ENCODE results near the gene MRTO4.
A peak's percentile ranks its signal among the peaks of the same experiment; 100 is the strongest.

Gene MRTO4

DNA sequence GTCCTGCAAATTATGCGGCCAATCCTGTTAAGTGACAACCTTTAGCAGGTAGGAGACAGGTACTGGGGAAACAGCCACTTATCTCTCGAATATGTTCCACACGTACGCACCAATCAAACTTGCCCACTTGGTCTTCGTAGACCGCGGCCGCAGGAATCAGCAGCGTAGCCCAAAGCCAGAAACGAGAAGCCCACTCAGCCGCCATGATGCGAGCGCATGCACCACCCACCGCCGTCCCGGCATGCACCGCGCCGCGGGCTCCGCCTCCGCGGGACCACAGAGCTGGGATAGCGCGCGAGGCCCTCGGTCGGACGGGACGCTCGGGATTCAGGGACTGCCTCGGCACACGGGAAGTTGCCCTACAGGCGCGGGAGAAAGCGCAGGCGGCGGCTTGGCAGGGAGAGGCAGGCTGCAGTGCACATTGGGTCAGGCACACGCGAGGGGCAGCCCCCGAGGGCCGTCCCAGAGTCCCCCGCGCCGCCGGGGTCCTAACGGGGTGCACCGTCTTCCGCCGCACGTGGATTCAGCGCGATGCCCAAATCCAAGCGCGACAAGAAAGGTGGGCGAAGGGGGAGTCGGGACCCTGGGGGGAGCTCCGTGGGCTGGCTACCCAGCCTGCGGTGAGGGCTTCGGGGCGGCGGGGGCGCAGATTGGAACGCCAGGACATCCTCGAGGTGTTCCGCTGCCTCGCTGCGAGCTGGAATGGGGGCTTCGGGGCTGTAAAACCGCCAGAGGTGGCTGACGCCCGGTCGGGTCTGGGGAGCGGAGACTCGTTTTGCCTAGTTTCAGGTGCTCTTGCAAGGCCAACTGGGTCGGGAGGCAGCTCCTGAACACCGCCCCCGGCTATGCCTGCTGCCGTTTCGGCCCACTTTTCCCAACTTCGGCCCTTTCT, at the start of gene MRTO4, which contains the start of gene EMC1:
Gene MRTO4 (plus strand): TSS at position 501 of the 892 bp plus-strand sequence. CDS start 31 bp downstream, at position 532.
Gene EMC1 (minus strand): TSS at position 220 of the 892 bp plus-strand sequence. CDS start 15 bp downstream, at position 205.
- DNase-seq (ENCODE audit: low spot score) = peak; percentile 86

GRCh38 chr1:19202396-19202795, 49.2 kb upstream of the MRTO4 start:
- H3K27me3 ChIP-seq (ENCODE audit: insufficient read depth, poor library complexity, severe bottlenecking) = no peaks in the 10 kb centered on the region
- peaks cover 17% of the 10 kb centered on the region for H3K4me1 ChIP-seq (ENCODE audit: insufficient read depth, poor library complexity, severe bottlenecking)
- H3K4me3 ChIP-seq (ENCODE audit: severe bottlenecking) = no peak overlapping the region
- ATAC-seq (ENCODE audit: low read depth) (no peak), DNase-seq (ENCODE audit: low spot score) (no peak)
- no peak for TF ChIP-seq CTCF (IDR thresholded peaks at IDR 0.05; ENCODE audit: poor library complexity, severe bottlenecking)
- no peak overlapping the region for H3K27ac ChIP-seq (ENCODE audit: poor library complexity, severe bottlenecking)
- no peaks in the 10 kb centered on the region for H3K9me3 ChIP-seq (ENCODE audit: severe bottlenecking)
- peaks cover 49% of the 10 kb centered on the region for H3K36me3 ChIP-seq (ENCODE audit: low read depth)

More for the DNA sequence above, at the start of gene MRTO4, which contains the start of gene EMC1:
- H3K27me3 ChIP-seq (ENCODE audit: insufficient read depth, poor library complexity, severe bottlenecking) = no peaks in the 10 kb centered on the region
- H3K9me3 ChIP-seq (ENCODE audit: severe bottlenecking) = no peaks in the 10 kb centered on the region
- TF ChIP-seq CTCF (IDR thresholded peaks at IDR 0.05; ENCODE audit: poor library complexity, severe bottlenecking) = no peak
- peaks cover 30% of the 10 kb centered on the region for H3K36me3 ChIP-seq (ENCODE audit: low read depth)
- ATAC-seq (ENCODE audit: low read depth) = peak; percentile 88
- H3K4me1 ChIP-seq (ENCODE audit: insufficient read depth, poor library complexity, severe bottlenecking) = peaks cover 11% of the 10 kb centered on the region
- peak within 1 kb of the TSS; percentile 67 for H3K4me3 ChIP-seq (ENCODE audit: severe bottlenecking)
- H3K27ac ChIP-seq (ENCODE audit: poor library complexity, severe bottlenecking) = peak within 1 kb of the TSS; percentile 73

GRCh38 chr1:19203440-19203839, 48.2 kb upstream of the MRTO4 start:
- no peak for TF ChIP-seq CTCF (IDR thresholded peaks at IDR 0.05; ENCODE audit: poor library complexity, severe bottlenecking)
- Histone ChIP-seq H3K4me3 (ENCODE audit: severe bottlenecking) (no peak overlapping the region), H3K4me1 (ENCODE audit: insufficient read depth, poor library complexity, severe bottlenecking) (peaks cover 18% of the 10 kb centered on the region), H3K9me3 (ENCODE audit: severe bottlenecking) (no peaks in the 10 kb centered on the region), H3K27ac (ENCODE audit: poor library complexity, severe bottlenecking) (no peak overlapping the region), H3K27me3 (ENCODE audit: insufficient read depth, poor library complexity, severe bottlenecking) (no peaks in the 10 kb centered on the region), H3K36me3 (ENCODE audit: low read depth) (peaks cover 39% of the 10 kb centered on the region)
- peak; percentile 87 for ATAC-seq (ENCODE audit: low read depth)
- no peak for DNase-seq (ENCODE audit: low spot score)

GRCh38 chr1:19204446-19205266, 46.9 kb upstream of the MRTO4 start:
- Histone ChIP-seq H3K27ac (ENCODE audit: poor library complexity, severe bottlenecking) (no peak overlapping the region), H3K9me3 (ENCODE audit: severe bottlenecking) (no peaks in the 10 kb centered on the region), H3K36me3 (ENCODE audit: low read depth) (peaks cover 27% of the 10 kb centered on the region), H3K4me1 (ENCODE audit: insufficient read depth, poor library complexity, severe bottlenecking) (peaks cover 23% of the 10 kb centered on the region), H3K4me3 (ENCODE audit: severe bottlenecking) (no peak overlapping the region), H3K27me3 (ENCODE audit: insufficient read depth, poor library complexity, severe bottlenecking) (no peaks in the 10 kb centered on the region)
- no peak for TF ChIP-seq CTCF (IDR thresholded peaks at IDR 0.05; ENCODE audit: poor library complexity, severe bottlenecking)
- DNase-seq (ENCODE audit: low spot score) = no peak
- no peak for ATAC-seq (ENCODE audit: low read depth)
